Adrenal gland (tissue), 12 donors: ENCODE data around the gene RUSC2. TPM values are rescaled to one million over a fixed set of nuclear protein-coding genes. Genes with fewer than 3 reads are reported as not detected.

Experiments
- DNase-seq, 7 donors: peaks; one replicate each; pipeline ENCODE4 v3.0.0-alpha.2; 2019 to 2020
- H3K27ac ChIP-seq, 5 donors: fragments of 200-600 bp; sonication (generic) in 4 of 5; 1 replicate in 3 of 5; 2 replicates in 2 of 5; pipeline versions ENCODE4 v1.5.1 to v1.8.0; 2016 to 2020; ENCODE audit warnings: mild to moderate bottlenecking in 1 of 5
- H3K27me3 ChIP-seq: fragments of 200-600 bp; 2 replicates; pipeline ENCODE4 v1.8.0; 2021
- H3K36me3 ChIP-seq, 2 donors: fragments of 200-600 bp; replicated peaks in 1 of 2; 1 replicate in 1 of 2; 2 replicates in 1 of 2; pipeline versions ENCODE4 v1.5.1 to v1.8.0; 2018 to 2022
- H3K4me1 ChIP-seq, 2 donors: fragments of 200-600 bp; replicated peaks in 1 of 2; 1 replicate in 1 of 2; 2 replicates in 1 of 2; pipeline versions ENCODE4 v1.5.1 to v1.8.0; 2018 to 2021
- H3K4me3 ChIP-seq, 4 donors: fragments of 200-600 bp; sonication (generic) in 3 of 4; one replicate each; pipeline ENCODE4 v1.5.1; 2016 to 2018
- H3K9me3 ChIP-seq, 3 donors: fragments of 200-600 bp; sonication (generic) in 1 of 3; replicated peaks in 1 of 3; 1 replicate in 2 of 3; 2 replicates in 1 of 3; pipeline versions ENCODE4 v1.5.1 to v1.8.0; 2016 to 2021
- CTCF ChIP-seq, 6 experiments: fragments of 450-650 bp in 4 of 6; fragments of 200-600 bp in 2 of 6; sonication (generic) in 1 of 6; IDR thresholded peaks; 1 replicate in 5 of 6; 2 replicates in 1 of 6; pipeline versions ENCODE4 v1.5.1 to v1.8.0; 2016 to 2021; ENCODE audit warnings: antibody characterized with exemption in 6 of 6, mild to moderate bottlenecking in 2 of 6, moderate library complexity in 1 of 6
- POLR2A ChIP-seq, 2 donors: fragments of 450-650 bp; IDR thresholded peaks; one replicate each; pipeline ENCODE4 v1.6.1; 2017; ENCODE audit warnings: antibody characterized with exemption in 2 of 2, mild to moderate bottlenecking in 2 of 2, moderate library complexity in 1 of 2
- WGBS, 4 donors: extraction: QIAGEN DNeasy Blood & Tissue Kit in 2 of 4; methylation state at CpG; one replicate each; pipeline versions ENCODE4 v1.1.5 to v1.1.7; 2013 to 2017; 5-methylcytosine and 5-hydroxymethylcytosine counted together
- intact Hi-C, 2 donors: fragments of 100-400 bp; cut with DNase I; formaldehyde crosslinking; loops; one replicate each; pipeline versions ENCODE4 v1.14.1 to v1.15.0; 2022 to 2023
- polyA plus RNA-seq, 3 donors: library from polyadenylated mRNA; stranded (reverse); fragments of 200-250 nt in 2 of 3; fragments of 350-450 nt in 1 of 3; fragmentation: Illumina TruSeq in 1 of 3; extraction: RNeasy Lipid Tissue Mini Kit (QIAGEN cat#74804) in 1 of 3; gene quantifications; one replicate each; pipeline ENCODE4 v1.2.3, GENCODE V29; 2013 to 2014
- total RNA-seq, 9 donors: library from RNA; depleted of rRNA in 4 of 9; stranded (reverse); fragments of >200 nt in 4 of 9; fragments of 120-200 nt in 1 of 9; fragmentation: NEBNext Ultra II Directional in 1 of 9; extraction: Animal tissue kit (Norgen Biotek cat#: 25700) in 1 of 9; gene quantifications; one replicate each; pipeline versions ENCODE4 v1.1.0 to v1.2.4, GENCODE V29; 2013 to 2023
- donor health status: healthy with polysubstance abuse.
- donor health status: Bipolar disorder and iron deficiency.
- donor health status: DM: yes; HTN: yes; CAD: no.
- donor health status: DM: no; HTN: no; CAD: no.
- donor health status: DM: no; HTN: no; CAD: no.
- donor health status: DM: yes; HTN: yes; CAD: no.

RUSC2 gene
- total and polyA plus RNA-seq, 12 donors = 5.9 to 66.8 (median 31.2) TPM

DNA sequence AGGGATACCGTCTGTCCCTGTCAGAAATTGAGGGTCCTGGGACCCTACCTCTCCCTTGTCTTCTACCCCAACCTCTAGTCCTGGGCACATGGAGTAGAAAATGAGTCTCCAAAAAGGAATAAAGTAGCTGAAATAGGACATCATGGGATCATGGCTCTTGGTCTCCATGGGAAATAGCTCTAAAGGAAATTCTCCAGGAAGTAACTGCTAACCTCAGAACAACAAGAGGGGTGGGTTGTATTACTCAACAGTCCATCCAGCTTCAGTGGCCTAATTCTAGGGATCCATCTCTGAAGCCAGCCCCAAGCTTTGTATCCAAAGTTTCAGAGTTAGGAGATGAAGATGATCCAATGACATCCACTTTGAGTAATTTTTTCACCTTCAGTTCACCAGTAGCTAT lies 11.0 kb upstream of the RUSC2 start:
- TF ChIP-seq POLR2A (IDR thresholded peaks at IDR 0.05) (no peak), CTCF (IDR thresholded peaks at IDR 0.05) (no peak)
- 67 to 83% (median 68%) methylated on average over 1 of the region's 1 CpG for WGBS, 4 donors
- no peaks in the 10 kb centered on the region for H3K36me3 ChIP-seq
- no peak for DNase-seq
- intact Hi-C loops = loop anchor here (5.0 kb wide), 2 partner anchors 217 to 362 kb away; partner anchors contain the start of gene ATOSB (in 1 of the 2)
- H3K9me3 ChIP-seq = no peaks in the 10 kb centered on the region
- H3K4me1 ChIP-seq = no peaks in the 10 kb centered on the region
- H3K4me3 ChIP-seq = no peak overlapping the region
- H3K27me3 ChIP-seq = no peaks in the 10 kb centered on the region
- H3K27ac ChIP-seq = no peak overlapping the region

DNA sequence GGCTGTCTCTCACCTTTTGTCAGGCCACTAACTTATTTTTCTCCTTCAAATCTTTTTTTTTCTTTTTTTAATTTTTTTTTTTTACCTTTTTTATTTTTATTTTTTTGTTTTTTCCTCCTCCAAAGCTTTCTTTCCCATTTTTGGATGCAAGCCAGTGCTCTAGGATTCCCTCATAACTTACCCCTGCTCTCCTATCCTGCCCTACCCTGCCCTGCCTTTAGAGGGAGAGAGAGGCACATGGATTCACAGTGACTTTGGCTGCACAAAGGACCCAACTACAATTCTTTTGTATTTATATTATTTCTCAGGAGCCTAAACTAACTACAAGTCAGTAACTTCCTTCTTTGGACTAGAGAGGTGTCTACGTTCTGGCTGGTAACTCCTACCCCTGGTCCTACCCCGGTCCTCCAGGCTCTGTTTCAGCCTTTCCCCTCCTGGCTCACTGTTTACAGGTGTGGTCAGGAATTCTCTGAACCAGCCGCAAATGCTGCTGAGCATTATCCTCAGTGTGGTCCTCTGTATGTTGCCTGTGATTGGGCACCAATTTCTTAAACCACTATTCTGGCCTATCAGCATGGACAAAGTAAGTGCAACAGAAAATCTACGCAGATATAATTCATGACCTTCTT lies 8.4 kb upstream of the RUSC2 start:
- no peak overlapping the region for H3K4me3 ChIP-seq
- H3K27ac ChIP-seq = no peak overlapping the region
- no peaks in the 10 kb centered on the region for H3K27me3 ChIP-seq
- no peaks in the 10 kb centered on the region for H3K9me3 ChIP-seq
- no peaks in the 10 kb centered on the region for H3K4me1 ChIP-seq
- 85 to 89% (median 89%) methylated on average over 4 of the region's 4 CpGs for WGBS, 4 donors
- H3K36me3 ChIP-seq = no peaks in the 10 kb centered on the region
- no peak for TF ChIP-seq POLR2A (IDR thresholded peaks at IDR 0.05)
- peak; percentile 56 to 87 (median 74) for TF ChIP-seq CTCF (IDR thresholded peaks at IDR 0.05)
- peak; percentile 60 to 82 (median 79) for DNase-seq
- intact Hi-C loops = no loop called here

- Histone ChIP-seq H3K4me1 (no peaks in the 10 kb centered on the region), H3K36me3 (no peaks in the 10 kb centered on the region), H3K27me3 (no peaks in the 10 kb centered on the region), H3K27ac (no peak overlapping the region), H3K9me3 (no peaks in the 10 kb centered on the region), H3K4me3 (no peak overlapping the region)
- TF ChIP-seq CTCF (IDR thresholded peaks at IDR 0.05) = no peak
- TF ChIP-seq POLR2A (IDR thresholded peaks at IDR 0.05) = no peak
- 70 to 89% (median 77%) methylated on average over 3 of the region's 3 CpGs for WGBS, 4 donors
- no peak for DNase-seq
- intact Hi-C loops = no loop called here
Measured at GRCh38 chr9:35482071-35482470, 7.8 kb upstream of the RUSC2 start.

- TF ChIP-seq CTCF (IDR thresholded peaks at IDR 0.05) = no peak
- no peak for TF ChIP-seq POLR2A (IDR thresholded peaks at IDR 0.05)
- Histone ChIP-seq H3K4me1 (peaks cover 0 to 5% of the 10 kb centered on the region in 2 donors), H3K27ac (no peak overlapping the region), H3K27me3 (no peaks in the 10 kb centered on the region), H3K9me3 (no peaks in the 10 kb centered on the region), H3K4me3 (no peak overlapping the region), H3K36me3 (no peaks in the 10 kb centered on the region)
- 83 to 91% (median 86%) methylated on average over 3 of the region's 3 CpGs for WGBS, 4 donors
- DNase-seq = no peak
- intact Hi-C loops = no loop called here
Measured at GRCh38 chr9:35484406-35484805, 5.5 kb upstream of the RUSC2 start.
